GM23338 (cell line): ENCODE measurements around the gene TTLL3. TPM values are rescaled to one million over a fixed set of nuclear protein-coding genes. Genes with fewer than 3 reads are reported as not detected.

ENCODE experiments used
- ATAC-seq: fragments of 200-7000 bp; cut with Tn5 transposase; 3 replicates; pipeline ENCODE4 v1.9.1; 2020
- DNase-seq: peaks from one replicate; pipeline ENCODE4 v3.0.0-alpha.2; 2015; ENCODE audit warnings: low spot score
- H2AFZ ChIP-seq: fragments of 200-600 bp; sonication (generic); 2 replicates; pipeline ENCODE4 v1.8.0; 2016; ENCODE audit warnings: antibody characterized with exemption, mild to moderate bottlenecking, moderate library complexity
- H3F3A ChIP-seq: fragments of 200-600 bp; sonication (generic); replicated peaks from 2 replicates; pipeline ENCODE4 v1.8.0; 2017; ENCODE audit warnings: antibody characterized with exemption, mixed run types, low read depth
- H3K27ac ChIP-seq: fragments of 200-600 bp; sonication (generic); 2 replicates; pipeline ENCODE4 v1.6.1; 2016; ENCODE audit warnings: low read depth
- H3K27me3 ChIP-seq: fragments of 200-600 bp; sonication (generic); 2 replicates; pipeline ENCODE4 v1.8.0; 2016; ENCODE audit warnings: mild to moderate bottlenecking, mixed run types, moderate library complexity; ENCODE audit not compliant: insufficient read depth
- H3K36me3 ChIP-seq: fragments of 200-600 bp; sonication (generic); 2 replicates; pipeline ENCODE4 v1.8.0; 2016; ENCODE audit warnings: mild to moderate bottlenecking; ENCODE audit not compliant: insufficient read depth
- H3K4me1 ChIP-seq: fragments of 200-600 bp; sonication (generic); 2 replicates; pipeline ENCODE4 v1.8.0; 2016; ENCODE audit warnings: mild to moderate bottlenecking, moderate library complexity; ENCODE audit not compliant: insufficient read depth
- H3K4me2 ChIP-seq: fragments of 200-600 bp; sonication (generic); 2 replicates; pipeline ENCODE4 v1.7.1; 2017; ENCODE audit warnings: mixed run types
- H3K4me3 ChIP-seq: fragments of 200-600 bp; sonication (generic); 2 replicates; pipeline ENCODE4 v1.6.1; 2016; ENCODE audit warnings: mixed run types
- H3K79me2 ChIP-seq: fragments of 200-600 bp; sonication (generic); replicated peaks from 2 replicates; pipeline ENCODE4 v1.8.0; 2017; ENCODE audit warnings: mild to moderate bottlenecking; ENCODE audit not compliant: insufficient read depth
- H3K9me2 ChIP-seq: fragments of 200-600 bp; sonication (generic); 2 replicates; pipeline ENCODE4 v1.8.0; 2017; ENCODE audit not compliant: insufficient read depth
- H4K20me1 ChIP-seq: fragments of 200-600 bp; sonication (generic); replicated peaks from 2 replicates; pipeline ENCODE4 v1.8.0; 2017; ENCODE audit warnings: mild to moderate bottlenecking; ENCODE audit not compliant: insufficient read depth
- H3K27ac Mint-ChIP-seq: 2 replicates; pipeline ENCODE4 v1.8.0; 2020; ENCODE audit warnings: inconsistent platforms, mild to moderate bottlenecking, moderate library complexity, mixed read lengths
- H3K27me3 Mint-ChIP-seq: 3 replicates; pipeline ENCODE4 v1.8.0; 2022; ENCODE audit warnings: low read depth, mild to moderate bottlenecking, moderate library complexity, mixed read lengths, inconsistent platforms; ENCODE audit not compliant: insufficient read depth, poor library complexity
- H3K36me3 Mint-ChIP-seq: 3 replicates; pipeline ENCODE4 v1.8.0; 2021; ENCODE audit warnings: low read depth, mild to moderate bottlenecking, inconsistent platforms, moderate library complexity, mixed read lengths
- H3K4me1 Mint-ChIP-seq: 3 replicates; pipeline ENCODE4 v1.8.0; 2020; ENCODE audit warnings: mild to moderate bottlenecking, inconsistent platforms, mixed read lengths
- H3K4me3 Mint-ChIP-seq: 3 replicates; pipeline ENCODE4 v1.8.0; 2021; ENCODE audit warnings: moderate library complexity, mild to moderate bottlenecking, inconsistent platforms, mixed read lengths
- H3K9me3 Mint-ChIP-seq: 3 replicates; pipeline ENCODE4 v1.8.0; 2020; ENCODE audit warnings: moderate library complexity, mild to moderate bottlenecking, inconsistent platforms, mixed read lengths
- CREB1 ChIP-seq: fragments of 250-450 bp; sonication (Bioruptor Pico); IDR thresholded peaks from 2 replicates; pipeline ENCODE4 v1.5.0; 2020; ENCODE audit warnings: low read depth, mild to moderate bottlenecking, moderate library complexity
- EZH2 ChIP-seq: fragments of 200-600 bp; sonication (generic); IDR thresholded peaks from one replicate; pipeline ENCODE4 v1.8.0; 2017; ENCODE audit warnings: antibody characterized with exemption, mild to moderate bottlenecking, low read depth; ENCODE audit not compliant: unreplicated experiment
- EZH2phosphoT487 ChIP-seq: fragments of 200-600 bp; sonication (generic); IDR thresholded peaks from one replicate; pipeline ENCODE4 v1.8.1; 2018; ENCODE audit warnings: antibody characterized with exemption; ENCODE audit not compliant: unreplicated experiment
- JUNB ChIP-seq: IDR thresholded peaks from one replicate; pipeline ENCODE4 v1.6.1; 2016; ENCODE audit warnings: antibody characterized with exemption; ENCODE audit not compliant: unreplicated experiment
- NANOG ChIP-seq: IDR thresholded peaks from 2 replicates; pipeline ENCODE4 v1.6.1; 2016; ENCODE audit warnings: antibody characterized with exemption, borderline replicate concordance
- POLR2AphosphoS5 ChIP-seq: IDR thresholded peaks from 2 replicates; pipeline ENCODE4 v1.6.1; 2016; ENCODE audit warnings: antibody characterized with exemption, low read depth
- STAT1 ChIP-seq: IDR thresholded peaks from one replicate; pipeline ENCODE4 v1.6.1; 2016; ENCODE audit warnings: antibody characterized with exemption; ENCODE audit not compliant: unreplicated experiment
- ZNF114 ChIP-seq: fragments of 250-450 bp; sonication (Bioruptor Pico); IDR thresholded peaks from 2 replicates; pipeline ENCODE4 v1.5.0; 2020; ENCODE audit warnings: mild to moderate bottlenecking, moderate library complexity
- ZNF331 ChIP-seq: fragments of 250-450 bp; sonication (Bioruptor Pico); IDR thresholded peaks from 2 replicates; pipeline ENCODE4 v1.5.0; 2020; ENCODE audit warnings: low read depth, mild to moderate bottlenecking, moderate library complexity
- ZNF462 ChIP-seq: fragments of 250-450 bp; sonication (Bioruptor Pico); IDR thresholded peaks from 2 replicates; pipeline ENCODE4 v1.5.0; 2020; ENCODE audit warnings: mild to moderate bottlenecking, moderate library complexity
- polyA plus RNA-seq: library from polyadenylated mRNA; unstranded; fragments of >200 nt; fragmentation: Nextera tagmentation; extraction: Ambion mirVana; gene quantifications from 2 replicates; pipeline ENCODE4 v1.2.1, GENCODE V29; 2016
- total RNA-seq: library from RNA; depleted of rRNA; stranded (reverse); fragments of >200 nt; shearing (Covaris generic); gene quantifications from 2 replicates; pipeline ENCODE4 v1.2.3, GENCODE V29; 2014
- TF ChIP-seq, protein P1 (sequence below), 2 experiments: fragments of 200-600 bp in 1 of 2; sonication (generic) in 1 of 2; conservative IDR thresholded peaks; 2 replicates each; pipeline versions ENCODE4 v1.5.1 to v1.6.1; 2016 to 2017; ENCODE audit warnings: antibody characterized with exemption in 2 of 2, low read depth in 2 of 2, mild to moderate bottlenecking in 2 of 2, moderate library complexity in 1 of 2
- TF ChIP-seq, protein P2 (sequence below): IDR thresholded peaks from one replicate; pipeline ENCODE4 v1.6.1; 2018; ENCODE audit warnings: antibody characterized with exemption; ENCODE audit not compliant: unreplicated experiment
- TF ChIP-seq, protein P3 (sequence below): IDR thresholded peaks from 2 replicates; pipeline ENCODE4 v1.6.1; 2016; ENCODE audit warnings: antibody characterized with exemption

The TTLL3 gene
- total and polyA plus RNA-seq, 2 experiments from 2014 or later: 3.7 to 5.3 TPM

DNA sequence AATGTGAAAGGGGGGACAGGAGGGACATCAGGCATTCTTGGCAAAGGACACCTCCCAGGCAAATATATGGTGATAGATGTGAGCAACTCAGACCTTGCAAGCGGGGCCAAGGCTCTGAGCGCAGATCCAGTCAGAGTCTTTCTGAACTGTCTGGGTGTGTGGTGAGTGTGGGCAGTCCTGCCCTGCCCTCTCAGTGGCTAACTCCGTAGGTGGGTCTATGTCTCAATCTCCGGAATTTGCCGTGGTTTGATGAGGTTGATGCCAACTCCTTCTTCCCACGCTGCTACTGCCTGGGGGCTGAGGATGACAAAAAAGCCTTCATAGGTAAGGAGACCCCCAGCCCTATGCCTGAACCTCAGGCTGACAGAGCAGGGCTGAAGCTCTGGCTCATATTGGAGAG is 7.4 kb downstream of the TTLL3 start (continued):
- no peak for TF ChIP-seq EZH2phosphoT487

DNA sequence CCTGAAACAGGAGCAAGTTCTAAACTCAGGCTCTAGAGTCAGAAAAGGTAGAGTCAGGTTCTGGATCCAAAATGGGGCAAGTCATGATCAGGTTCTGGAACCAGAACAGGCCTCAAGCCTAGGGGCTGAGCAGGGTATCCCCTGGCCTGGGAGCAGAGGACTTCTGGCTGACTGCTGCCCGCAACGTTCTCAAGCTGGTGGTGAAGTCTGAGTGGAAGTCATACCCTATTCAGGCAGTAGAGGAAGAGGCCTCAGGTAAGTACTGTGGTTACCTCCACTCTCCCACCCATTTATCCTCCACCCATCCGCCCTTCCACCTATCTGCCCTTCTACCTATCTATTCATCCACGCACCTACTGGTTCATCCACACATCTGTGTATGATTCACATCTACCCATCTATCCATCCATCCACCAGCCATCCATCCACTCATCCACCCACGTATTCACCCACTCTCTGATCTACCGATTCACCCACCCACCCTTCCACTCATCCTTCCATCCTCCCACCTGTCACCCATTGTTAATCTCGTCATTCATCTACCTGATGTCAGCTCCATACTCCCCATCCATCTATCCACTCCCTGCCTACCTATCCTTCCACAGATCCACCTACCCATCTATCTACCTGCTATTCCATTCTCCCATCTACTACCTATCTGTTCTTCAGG is 8.7 kb downstream of the TTLL3 start:
- ATAC-seq: no peak
- H3K36me3 Mint-ChIP-seq: no peaks in the 10 kb centered on the region
- H3K4me3 Mint-ChIP-seq: no peak overlapping the region
- peaks cover 3% of the 10 kb centered on the region for H3K27me3 Mint-ChIP-seq
- H3K27me3 ChIP-seq: no peaks in the 10 kb centered on the region
- no peak for DNase-seq
- no peaks in the 10 kb centered on the region; the same call in 2 of the 3 replicates for H3K4me1 Mint-ChIP-seq
- no peak overlapping the region for H3K27ac Mint-ChIP-seq
- H3K4me2 ChIP-seq: no peak overlapping the region
- TF ChIP-seq EZH2phosphoT487 (no peak), NANOG (no peak), ZNF462 (no peak), JUNB (no peak), STAT1 (no peak), ZNF114 (CRISPR knock-in tag) (no peak), ZNF331 (no peak), CREB1 (CRISPR knock-in tag) (no peak), POLR2AphosphoS5 (no peak), EZH2 (no peak)
- TF ChIP-seq, protein P1, sequence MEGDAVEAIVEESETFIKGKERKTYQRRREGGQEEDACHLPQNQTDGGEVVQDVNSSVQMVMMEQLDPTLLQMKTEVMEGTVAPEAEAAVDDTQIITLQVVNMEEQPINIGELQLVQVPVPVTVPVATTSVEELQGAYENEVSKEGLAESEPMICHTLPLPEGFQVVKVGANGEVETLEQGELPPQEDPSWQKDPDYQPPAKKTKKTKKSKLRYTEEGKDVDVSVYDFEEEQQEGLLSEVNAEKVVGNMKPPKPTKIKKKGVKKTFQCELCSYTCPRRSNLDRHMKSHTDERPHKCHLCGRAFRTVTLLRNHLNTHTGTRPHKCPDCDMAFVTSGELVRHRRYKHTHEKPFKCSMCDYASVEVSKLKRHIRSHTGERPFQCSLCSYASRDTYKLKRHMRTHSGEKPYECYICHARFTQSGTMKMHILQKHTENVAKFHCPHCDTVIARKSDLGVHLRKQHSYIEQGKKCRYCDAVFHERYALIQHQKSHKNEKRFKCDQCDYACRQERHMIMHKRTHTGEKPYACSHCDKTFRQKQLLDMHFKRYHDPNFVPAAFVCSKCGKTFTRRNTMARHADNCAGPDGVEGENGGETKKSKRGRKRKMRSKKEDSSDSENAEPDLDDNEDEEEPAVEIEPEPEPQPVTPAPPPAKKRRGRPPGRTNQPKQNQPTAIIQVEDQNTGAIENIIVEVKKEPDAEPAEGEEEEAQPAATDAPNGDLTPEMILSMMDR (conservative IDR thresholded peaks at IDR 0.05; ENCODE audit: low read depth in 2 of 2): no peak
- TF ChIP-seq, protein P2, sequence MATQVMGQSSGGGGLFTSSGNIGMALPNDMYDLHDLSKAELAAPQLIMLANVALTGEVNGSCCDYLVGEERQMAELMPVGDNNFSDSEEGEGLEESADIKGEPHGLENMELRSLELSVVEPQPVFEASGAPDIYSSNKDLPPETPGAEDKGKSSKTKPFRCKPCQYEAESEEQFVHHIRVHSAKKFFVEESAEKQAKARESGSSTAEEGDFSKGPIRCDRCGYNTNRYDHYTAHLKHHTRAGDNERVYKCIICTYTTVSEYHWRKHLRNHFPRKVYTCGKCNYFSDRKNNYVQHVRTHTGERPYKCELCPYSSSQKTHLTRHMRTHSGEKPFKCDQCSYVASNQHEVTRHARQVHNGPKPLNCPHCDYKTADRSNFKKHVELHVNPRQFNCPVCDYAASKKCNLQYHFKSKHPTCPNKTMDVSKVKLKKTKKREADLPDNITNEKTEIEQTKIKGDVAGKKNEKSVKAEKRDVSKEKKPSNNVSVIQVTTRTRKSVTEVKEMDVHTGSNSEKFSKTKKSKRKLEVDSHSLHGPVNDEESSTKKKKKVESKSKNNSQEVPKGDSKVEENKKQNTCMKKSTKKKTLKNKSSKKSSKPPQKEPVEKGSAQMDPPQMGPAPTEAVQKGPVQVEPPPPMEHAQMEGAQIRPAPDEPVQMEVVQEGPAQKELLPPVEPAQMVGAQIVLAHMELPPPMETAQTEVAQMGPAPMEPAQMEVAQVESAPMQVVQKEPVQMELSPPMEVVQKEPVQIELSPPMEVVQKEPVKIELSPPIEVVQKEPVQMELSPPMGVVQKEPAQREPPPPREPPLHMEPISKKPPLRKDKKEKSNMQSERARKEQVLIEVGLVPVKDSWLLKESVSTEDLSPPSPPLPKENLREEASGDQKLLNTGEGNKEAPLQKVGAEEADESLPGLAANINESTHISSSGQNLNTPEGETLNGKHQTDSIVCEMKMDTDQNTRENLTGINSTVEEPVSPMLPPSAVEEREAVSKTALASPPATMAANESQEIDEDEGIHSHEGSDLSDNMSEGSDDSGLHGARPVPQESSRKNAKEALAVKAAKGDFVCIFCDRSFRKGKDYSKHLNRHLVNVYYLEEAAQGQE: no peak
- TF ChIP-seq, protein P3, sequence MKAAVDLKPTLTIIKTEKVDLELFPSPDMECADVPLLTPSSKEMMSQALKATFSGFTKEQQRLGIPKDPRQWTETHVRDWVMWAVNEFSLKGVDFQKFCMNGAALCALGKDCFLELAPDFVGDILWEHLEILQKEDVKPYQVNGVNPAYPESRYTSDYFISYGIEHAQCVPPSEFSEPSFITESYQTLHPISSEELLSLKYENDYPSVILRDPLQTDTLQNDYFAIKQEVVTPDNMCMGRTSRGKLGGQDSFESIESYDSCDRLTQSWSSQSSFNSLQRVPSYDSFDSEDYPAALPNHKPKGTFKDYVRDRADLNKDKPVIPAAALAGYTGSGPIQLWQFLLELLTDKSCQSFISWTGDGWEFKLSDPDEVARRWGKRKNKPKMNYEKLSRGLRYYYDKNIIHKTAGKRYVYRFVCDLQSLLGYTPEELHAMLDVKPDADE: no peak
- H3K4me1 ChIP-seq: no peaks in the 10 kb centered on the region
- no peaks in the 10 kb centered on the region for H3K9me2 ChIP-seq
- H4K20me1 ChIP-seq: no peaks in the 10 kb centered on the region
- H3K36me3 ChIP-seq: no peaks in the 10 kb centered on the region
- H3F3A ChIP-seq: no peaks in the 10 kb centered on the region
- H3K9me3 Mint-ChIP-seq: no peaks in the 10 kb centered on the region
- H3K27ac ChIP-seq: no peak overlapping the region
- H3K4me3 ChIP-seq: no peak overlapping the region
- no peak overlapping the region for H2AFZ ChIP-seq
- H3K79me2 ChIP-seq: no peaks in the 10 kb centered on the region
